H1 (cell line): Measurements from ENCODE around the gene KCNC2. TPM values are rescaled to one million over a fixed set of nuclear protein-coding genes. Genes with fewer than 3 reads are reported as not detected.

Experiments used
- BACH1 ChIP-seq: IDR thresholded peaks from 2 replicates; pipeline ENCODE4 v1.6.1; 2012; ENCODE audit warnings: low read length, improper control_type of control experiment
- GABPA ChIP-seq: IDR thresholded peaks from 2 replicates; pipeline ENCODE4 v1.6.1; 2011; ENCODE audit warnings: mild to moderate bottlenecking, low read length, moderate library complexity, borderline replicate concordance; ENCODE audit not compliant: insufficient read depth
- HDAC6 ChIP-seq: IDR thresholded peaks from one replicate; pipeline ENCODE4 v1.7.1; 2012; ENCODE audit warnings: low read depth, mild to moderate bottlenecking, inconsistent platforms, low read length, moderate library complexity
- SIRT6 ChIP-seq: IDR thresholded peaks from one replicate; pipeline ENCODE4 v1.7.1; 2012; ENCODE audit warnings: low read length, inconsistent platforms
- SIX5 ChIP-seq: IDR thresholded peaks from 2 replicates; pipeline ENCODE4 v1.6.1; 2011; ENCODE audit warnings: mild to moderate bottlenecking, low read depth, low read length
- TAF7 ChIP-seq: optimal IDR thresholded peaks from 2 replicates; pipeline ENCODE3; 2011; ENCODE audit warnings: low read depth, mild to moderate bottlenecking, inconsistent platforms, low read length, moderate library complexity, borderline replicate concordance
- polyA plus RNA-seq, 7 experiments: library from polyadenylated mRNA; depleted of rRNA in 3 of 7; stranded (reverse) in 5 of 7; unstranded in 2 of 7; fragments of >200 nt in 5 of 7; fragments of 200-250 nt in 2 of 7; gene quantifications; 1 replicate in 5 of 7; 2 replicates in 1 of 7; 4 replicates in 1 of 7; pipeline versions ENCODE4 v1.2.1 to v1.2.3, GENCODE V29; 2011 to 2013; ENCODE audit warnings: missing spikeins in 2 of 7, mixed read lengths in 2 of 7
- total RNA-seq: library from RNA; stranded (reverse); fragmentation: NEBNext Ultra II Directional; extraction: Animal tissue kit (Norgen Biotek cat#: 25700); gene quantifications from 2 replicates; pipeline ENCODE4 v1.2.1, GENCODE V29; 2021
- TF ChIP-seq, protein P1 (sequence below): fragments of 300-600 bp; sonication (generic); IDR thresholded peaks from 2 replicates; pipeline ENCODE4 v1.7.1; 2012; ENCODE audit warnings: low read length, moderate library complexity, mild to moderate bottlenecking, inconsistent platforms; ENCODE audit not compliant: insufficient replicate concordance

KCNC2 gene
- total and polyA plus RNA-seq, 2 of the 8 experiments (the other 6 are each of a cell fraction or from before 2014, with no cell fraction given): 0.03 TPM; not detected in 1

DNA sequence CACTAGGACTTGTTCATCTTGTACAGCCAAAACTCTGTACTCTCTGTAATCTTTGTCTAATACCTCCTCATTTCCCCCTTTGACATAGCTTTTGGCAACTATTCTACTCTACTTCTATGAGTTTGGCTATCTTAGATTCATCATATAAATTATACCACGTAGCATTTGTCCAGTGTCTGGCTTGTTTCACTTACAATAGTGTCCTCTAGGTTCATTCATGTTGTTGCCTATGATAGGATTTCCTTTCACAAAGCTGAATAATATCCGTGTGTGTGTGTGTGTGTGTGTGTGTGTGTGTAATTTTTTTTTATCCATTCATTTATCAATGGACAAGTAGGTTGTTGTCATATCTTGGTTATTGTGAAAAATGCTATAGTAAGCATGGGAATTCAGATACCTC, 209.5 kb downstream of the KCNC2 start (continued):
- TF ChIP-seq, protein P1, sequence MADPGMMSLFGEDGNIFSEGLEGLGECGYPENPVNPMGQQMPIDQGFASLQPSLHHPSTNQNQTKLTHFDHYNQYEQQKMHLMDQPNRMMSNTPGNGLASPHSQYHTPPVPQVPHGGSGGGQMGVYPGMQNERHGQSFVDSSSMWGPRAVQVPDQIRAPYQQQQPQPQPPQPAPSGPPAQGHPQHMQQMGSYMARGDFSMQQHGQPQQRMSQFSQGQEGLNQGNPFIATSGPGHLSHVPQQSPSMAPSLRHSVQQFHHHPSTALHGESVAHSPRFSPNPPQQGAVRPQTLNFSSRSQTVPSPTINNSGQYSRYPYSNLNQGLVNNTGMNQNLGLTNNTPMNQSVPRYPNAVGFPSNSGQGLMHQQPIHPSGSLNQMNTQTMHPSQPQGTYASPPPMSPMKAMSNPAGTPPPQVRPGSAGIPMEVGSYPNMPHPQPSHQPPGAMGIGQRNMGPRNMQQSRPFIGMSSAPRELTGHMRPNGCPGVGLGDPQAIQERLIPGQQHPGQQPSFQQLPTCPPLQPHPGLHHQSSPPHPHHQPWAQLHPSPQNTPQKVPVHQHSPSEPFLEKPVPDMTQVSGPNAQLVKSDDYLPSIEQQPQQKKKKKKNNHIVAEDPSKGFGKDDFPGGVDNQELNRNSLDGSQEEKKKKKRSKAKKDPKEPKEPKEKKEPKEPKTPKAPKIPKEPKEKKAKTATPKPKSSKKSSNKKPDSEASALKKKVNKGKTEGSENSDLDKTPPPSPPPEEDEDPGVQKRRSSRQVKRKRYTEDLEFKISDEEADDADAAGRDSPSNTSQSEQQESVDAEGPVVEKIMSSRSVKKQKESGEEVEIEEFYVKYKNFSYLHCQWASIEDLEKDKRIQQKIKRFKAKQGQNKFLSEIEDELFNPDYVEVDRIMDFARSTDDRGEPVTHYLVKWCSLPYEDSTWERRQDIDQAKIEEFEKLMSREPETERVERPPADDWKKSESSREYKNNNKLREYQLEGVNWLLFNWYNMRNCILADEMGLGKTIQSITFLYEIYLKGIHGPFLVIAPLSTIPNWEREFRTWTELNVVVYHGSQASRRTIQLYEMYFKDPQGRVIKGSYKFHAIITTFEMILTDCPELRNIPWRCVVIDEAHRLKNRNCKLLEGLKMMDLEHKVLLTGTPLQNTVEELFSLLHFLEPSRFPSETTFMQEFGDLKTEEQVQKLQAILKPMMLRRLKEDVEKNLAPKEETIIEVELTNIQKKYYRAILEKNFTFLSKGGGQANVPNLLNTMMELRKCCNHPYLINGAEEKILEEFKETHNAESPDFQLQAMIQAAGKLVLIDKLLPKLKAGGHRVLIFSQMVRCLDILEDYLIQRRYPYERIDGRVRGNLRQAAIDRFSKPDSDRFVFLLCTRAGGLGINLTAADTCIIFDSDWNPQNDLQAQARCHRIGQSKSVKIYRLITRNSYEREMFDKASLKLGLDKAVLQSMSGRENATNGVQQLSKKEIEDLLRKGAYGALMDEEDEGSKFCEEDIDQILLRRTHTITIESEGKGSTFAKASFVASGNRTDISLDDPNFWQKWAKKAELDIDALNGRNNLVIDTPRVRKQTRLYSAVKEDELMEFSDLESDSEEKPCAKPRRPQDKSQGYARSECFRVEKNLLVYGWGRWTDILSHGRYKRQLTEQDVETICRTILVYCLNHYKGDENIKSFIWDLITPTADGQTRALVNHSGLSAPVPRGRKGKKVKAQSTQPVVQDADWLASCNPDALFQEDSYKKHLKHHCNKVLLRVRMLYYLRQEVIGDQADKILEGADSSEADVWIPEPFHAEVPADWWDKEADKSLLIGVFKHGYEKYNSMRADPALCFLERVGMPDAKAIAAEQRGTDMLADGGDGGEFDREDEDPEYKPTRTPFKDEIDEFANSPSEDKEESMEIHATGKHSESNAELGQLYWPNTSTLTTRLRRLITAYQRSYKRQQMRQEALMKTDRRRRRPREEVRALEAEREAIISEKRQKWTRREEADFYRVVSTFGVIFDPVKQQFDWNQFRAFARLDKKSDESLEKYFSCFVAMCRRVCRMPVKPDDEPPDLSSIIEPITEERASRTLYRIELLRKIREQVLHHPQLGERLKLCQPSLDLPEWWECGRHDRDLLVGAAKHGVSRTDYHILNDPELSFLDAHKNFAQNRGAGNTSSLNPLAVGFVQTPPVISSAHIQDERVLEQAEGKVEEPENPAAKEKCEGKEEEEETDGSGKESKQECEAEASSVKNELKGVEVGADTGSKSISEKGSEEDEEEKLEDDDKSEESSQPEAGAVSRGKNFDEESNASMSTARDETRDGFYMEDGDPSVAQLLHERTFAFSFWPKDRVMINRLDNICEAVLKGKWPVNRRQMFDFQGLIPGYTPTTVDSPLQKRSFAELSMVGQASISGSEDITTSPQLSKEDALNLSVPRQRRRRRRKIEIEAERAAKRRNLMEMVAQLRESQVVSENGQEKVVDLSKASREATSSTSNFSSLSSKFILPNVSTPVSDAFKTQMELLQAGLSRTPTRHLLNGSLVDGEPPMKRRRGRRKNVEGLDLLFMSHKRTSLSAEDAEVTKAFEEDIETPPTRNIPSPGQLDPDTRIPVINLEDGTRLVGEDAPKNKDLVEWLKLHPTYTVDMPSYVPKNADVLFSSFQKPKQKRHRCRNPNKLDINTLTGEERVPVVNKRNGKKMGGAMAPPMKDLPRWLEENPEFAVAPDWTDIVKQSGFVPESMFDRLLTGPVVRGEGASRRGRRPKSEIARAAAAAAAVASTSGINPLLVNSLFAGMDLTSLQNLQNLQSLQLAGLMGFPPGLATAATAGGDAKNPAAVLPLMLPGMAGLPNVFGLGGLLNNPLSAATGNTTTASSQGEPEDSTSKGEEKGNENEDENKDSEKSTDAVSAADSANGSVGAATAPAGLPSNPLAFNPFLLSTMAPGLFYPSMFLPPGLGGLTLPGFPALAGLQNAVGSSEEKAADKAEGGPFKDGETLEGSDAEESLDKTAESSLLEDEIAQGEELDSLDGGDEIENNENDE: no peak
- TF ChIP-seq SIRT6 (no peak), HDAC6 (no peak), TAF7 (no peak), SIX5 (no peak), GABPA (no peak), BACH1 (no peak)
